Heart left ventricle (tissue), 16 donors: ENCODE data around the gene CDH24. TPM values are rescaled to one million over a fixed set of nuclear protein-coding genes. Genes with fewer than 3 reads are reported as not detected.

Experiments
- ATAC-seq, 4 donors: fragments of 200-7000 bp; cut with Tn5 transposase; one replicate each; pipeline ENCODE4 v1.9.1; 2020 to 2022; ENCODE audit warnings: moderate library complexity in 4 of 4, mild to moderate bottlenecking in 3 of 4, moderate number of reproducible peaks in 1 of 4
- DNase-seq, 5 donors: peaks; one replicate each; pipeline ENCODE4 v3.0.0-alpha.2; 2020
- H3K27ac ChIP-seq, 12 donors: fragments of 200-600 bp; sonication (generic) in 4 of 12; one replicate each; pipeline versions ENCODE4 v1.5.0 to v1.8.0; 2016 to 2022; ENCODE audit warnings: mild to moderate bottlenecking in 2 of 12
- H3K27me3 ChIP-seq, 9 donors: fragments of 200-600 bp; sonication (generic) in 2 of 9; one replicate each; pipeline versions ENCODE4 v1.5.1 to v1.8.0; 2016 to 2022; ENCODE audit warnings: mild to moderate bottlenecking in 3 of 9
- H3K36me3 ChIP-seq, 9 donors: fragments of 200-600 bp; sonication (generic) in 2 of 9; one replicate each; pipeline versions ENCODE4 v1.5.0 to v1.8.0; 2018 to 2022; ENCODE audit warnings: mild to moderate bottlenecking in 2 of 9
- H3K4me1 ChIP-seq, 12 donors: fragments of 200-600 bp; sonication (generic) in 4 of 12; one replicate each; pipeline versions ENCODE4 v1.5.0 to v1.8.0; 2016 to 2022; ENCODE audit warnings: mild to moderate bottlenecking in 3 of 12
- H3K4me3 ChIP-seq, 12 donors: fragments of 200-600 bp; sonication (generic) in 4 of 12; one replicate each; pipeline versions ENCODE4 v1.5.0 to v1.8.0; 2017 to 2022; ENCODE audit warnings: mild to moderate bottlenecking in 9 of 12, moderate library complexity in 4 of 12
- H3K9me3 ChIP-seq, 12 donors: fragments of 200-600 bp; sonication (generic) in 4 of 12; one replicate each; pipeline versions ENCODE4 v1.5.0 to v1.8.0; 2016 to 2022; ENCODE audit warnings: mild to moderate bottlenecking in 1 of 12
- CTCF ChIP-seq, 12 donors: fragments of 200-600 bp; sonication (generic) in 4 of 12; IDR thresholded peaks; one replicate each; pipeline versions ENCODE4 v1.5.0 to v1.8.0; 2018 to 2022; ENCODE audit warnings: antibody characterized with exemption in 12 of 12, mild to moderate bottlenecking in 5 of 12
- POLR2A ChIP-seq, 2 donors: fragments of 450-650 bp; IDR thresholded peaks; one replicate each; pipeline ENCODE4 v1.6.1; 2017; ENCODE audit warnings: antibody characterized with exemption in 2 of 2, mild to moderate bottlenecking in 2 of 2, moderate library complexity in 2 of 2
- WGBS, 4 donors: extraction: QIAGEN DNeasy Blood & Tissue Kit in 2 of 4; methylation state at CpG; one replicate each; pipeline versions ENCODE4 v1.1.5 to v1.1.7; 2013 to 2018; 5-methylcytosine and 5-hydroxymethylcytosine counted together
- intact Hi-C, 10 donors: fragments of 100-400 bp; cut with DNase I; formaldehyde crosslinking; loops; one replicate each; pipeline versions ENCODE4 v1.11.1 to v1.14.2; 2022
- polyA plus RNA-seq, 2 donors: library from polyadenylated mRNA; stranded (reverse); fragments of 200-250 nt; gene quantifications; one replicate each; pipeline ENCODE4 v1.2.3, GENCODE V29; 2013
- total RNA-seq, 9 donors: library from RNA; depleted of rRNA in 2 of 9; stranded (reverse); fragments of >200 nt in 2 of 9; fragmentation: NEBNext Ultra II Directional in 3 of 9; extraction: Animal tissue kit (Norgen Biotek cat#: 25700) in 3 of 9; gene quantifications; one replicate each; pipeline versions ENCODE4 v1.1.0 to v1.2.4, GENCODE V29; 2016 to 2023
- donor health status: ischemic (EF 13 %, LVEDD 7.1; RV severe dilation, severe dysfunction).
- donor health status: healthy with polysubstance abuse.
- donor health status: DM: no; HTN: yes; CAD: no.
- donor health status: DM: no; HTN: no; CAD: no.
- donor health status: ischemic (EF 25% LVEDD 6.9; RV normal size, moderate dysfunction).
- donor health status: ischemic (EF 25% LVEDD 5.7; RV mildly dilated, moderate dysfunction).
- donor health status: healthy.
- donor health status: DM: yes; HTN: yes; CAD: no.
- donor health status: ischemic (EF 35%, LVEDD 5.7; RV mildly dilated, moderate dysfunction).
- donor health status: nonischemic (EF 11% LVEDD 7.7; RV severe dilation, severe dysfunction).
- donor health status: DM: yes; HTN: yes; CAD: no.
- donor health status: PGD.
- donor health status: ischemic (EF 29% LVEDD 5.4; RV normal size, mild dysfunction).
- donor health status: nonischemic (EF 23%, LVEDD 6.1; RV moderate dilation, normal function).

Gene CDH24
- total and polyA plus RNA-seq, 11 donors: 0.72 to 3.3 (median 1.9) TPM

DNA sequence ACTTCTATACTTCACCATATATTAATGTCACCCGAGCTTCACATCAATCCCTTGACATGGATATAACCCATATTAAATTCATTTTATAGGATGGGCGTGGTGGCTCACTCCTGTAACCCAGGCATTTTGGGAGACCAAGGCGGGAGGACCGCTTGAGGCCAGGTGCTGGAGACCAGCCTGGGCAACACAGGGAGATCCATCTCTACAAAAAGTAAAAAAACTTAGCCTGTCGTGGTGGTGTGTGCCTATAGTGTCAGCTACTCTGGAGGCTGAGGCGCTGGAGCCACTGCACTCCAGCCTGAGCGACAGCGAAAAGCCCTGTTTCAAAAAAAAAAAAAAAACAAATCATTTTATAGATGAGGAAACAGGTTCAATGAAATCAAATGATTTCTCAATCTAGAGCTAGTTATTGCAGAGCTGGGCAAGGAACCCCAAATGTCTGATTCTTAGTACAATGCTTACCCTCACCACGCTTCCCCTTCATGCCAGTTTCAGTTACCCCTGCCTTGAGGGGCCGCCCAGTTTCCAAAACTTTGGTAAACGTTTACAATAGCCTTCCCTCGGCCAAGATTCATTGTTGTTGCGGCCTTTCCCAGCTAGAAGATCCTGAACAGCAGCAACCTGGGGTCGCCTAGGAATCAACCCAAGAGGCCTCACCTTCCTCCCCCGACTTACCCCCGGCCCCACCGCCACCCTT is 23.4 kb downstream of the CDH24 start:
- TF ChIP-seq POLR2A (IDR thresholded peaks at IDR 0.05): no peak
- TF ChIP-seq CTCF (IDR thresholded peaks at IDR 0.05): no peak
- peak in 1 of 4 donors; percentile 2 for ATAC-seq

DNA sequence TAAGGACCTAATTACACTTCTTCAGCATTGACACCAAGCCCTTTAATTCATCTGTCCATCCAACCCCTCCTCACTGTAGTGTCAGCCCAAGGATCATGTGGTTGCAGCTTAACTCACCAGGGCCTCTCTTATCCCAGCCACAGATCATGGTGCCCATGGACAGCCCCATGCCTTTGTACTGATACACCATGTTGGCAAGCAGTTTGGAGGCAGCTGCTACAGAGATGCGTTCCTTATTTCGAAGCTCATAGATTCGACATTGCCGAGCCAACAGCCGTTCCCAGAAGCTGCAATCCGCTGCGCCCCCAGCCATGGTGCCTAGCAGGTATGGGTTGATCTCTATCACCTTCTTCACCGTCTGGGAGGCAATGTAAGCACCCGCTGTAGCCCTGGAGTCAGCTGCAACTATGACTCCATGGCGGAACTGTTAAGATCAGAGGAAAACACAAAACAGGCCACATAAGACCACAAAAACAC is 24.0 kb downstream of the CDH24 start:
- Histone ChIP-seq H3K4me3 (peak overlapping the region in 9 of 12 donors; percentile 71 to 98 (median 91)), H3K27me3 (no peaks in the 10 kb centered on the region), H3K4me1 (peaks cover 0 to 32% (median 19%) of the 10 kb centered on the region in 12 donors), H3K27ac (no peak overlapping the region), H3K36me3 (peaks cover 6 to 50% (median 48%) of the 10 kb centered on the region in 9 donors), H3K9me3 (no peaks in the 10 kb centered on the region)
- WGBS, 4 donors: 94 to 98% (median 95%) methylated on average over 10 of the region's 10 CpGs
- no peak for ATAC-seq
- intact Hi-C loops: no loop called here
- no peak for DNase-seq
- TF ChIP-seq POLR2A (IDR thresholded peaks at IDR 0.05): no peak
- no peak for TF ChIP-seq CTCF (IDR thresholded peaks at IDR 0.05)

More for the DNA sequence above, 23.4 kb downstream of the CDH24 start:
- Histone ChIP-seq H3K36me3 (peaks cover 6 to 44% (median 41%) of the 10 kb centered on the region in 9 donors), H3K27ac (peak overlapping the region; percentile 81 to 98 (median 96)), H3K4me3 (peak overlapping the region; percentile 65 to 98 (median 90)), H3K27me3 (no peaks in the 10 kb centered on the region), H3K9me3 (no peaks in the 10 kb centered on the region), H3K4me1 (peaks cover 0 to 26% (median 15%) of the 10 kb centered on the region in 12 donors)
- WGBS, 4 donors: 39 to 44% (median 41%) methylated on average over 17 of the region's 17 CpGs
- intact Hi-C loops: loop anchor here in 5 of 10 donors (2.0 kb wide), 2 partner anchors 23 to 27 kb away; partner anchors contain the start of gene C14orf93 (in 1 of the 5)
- DNase-seq: no peak

GRCh38 chr14:23030936-23031335 is 26.4 kb downstream of the CDH24 start:
- Histone ChIP-seq H3K36me3 (peaks cover 6 to 72% (median 70%) of the 10 kb centered on the region in 9 donors), H3K4me1 (peaks cover 0 to 32% (median 19%) of the 10 kb centered on the region in 12 donors), H3K27ac (no peak overlapping the region), H3K27me3 (no peaks in the 10 kb centered on the region), H3K4me3 (no peak overlapping the region), H3K9me3 (no peaks in the 10 kb centered on the region)
- intact Hi-C loops: no loop called here
- DNase-seq (no peak), ATAC-seq (no peak)
- TF ChIP-seq CTCF (IDR thresholded peaks at IDR 0.05): no peak
- WGBS, 4 donors: 95 to 98% (median 96%) methylated on average over 4 of the region's 4 CpGs

DNA sequence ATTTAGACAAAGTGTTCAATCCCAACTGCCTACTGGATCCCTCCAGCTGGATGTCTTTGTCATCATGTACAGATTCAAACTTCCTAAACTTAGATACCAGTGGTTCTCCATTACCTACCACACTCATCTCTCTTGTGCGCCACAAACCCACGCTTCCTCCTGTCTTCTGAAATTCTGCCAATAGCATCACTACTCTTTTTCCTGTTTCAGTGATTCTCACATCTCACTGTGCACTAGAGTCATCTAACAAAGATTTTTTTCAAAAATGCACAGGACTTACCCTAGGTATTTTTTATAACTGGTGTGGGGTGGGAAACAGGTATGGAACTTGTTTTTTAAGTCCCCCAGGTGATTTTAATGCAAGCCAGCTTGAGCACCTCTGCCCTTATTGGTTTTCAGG is 28.5 kb downstream of the CDH24 start:
- intact Hi-C loops: no loop called here
- Histone ChIP-seq H3K9me3 (no peaks in the 10 kb centered on the region), H3K27ac (no peak overlapping the region), H3K27me3 (no peaks in the 10 kb centered on the region), H3K4me1 (peaks cover 0 to 29% (median 13%) of the 10 kb centered on the region in 12 donors), H3K36me3 (peaks cover 6 to 91% (median 84%) of the 10 kb centered on the region in 9 donors), H3K4me3 (no peak overlapping the region)
- ATAC-seq: no peak
- 71 to 86% (median 81%) methylated on average over 2 of the region's 2 CpGs for WGBS, 4 donors
- DNase-seq: no peak
- TF ChIP-seq POLR2A (IDR thresholded peaks at IDR 0.05): no peak
- TF ChIP-seq CTCF (IDR thresholded peaks at IDR 0.05): no peak
